ENCODE measurements around the gene SEC61G. TPM values are rescaled to one million over a fixed set of nuclear protein-coding genes. Genes with fewer than 3 reads are reported as not detected.
A peak's percentile ranks its signal among the peaks of the same experiment; 100 is the strongest.

The SEC61G gene
- total and polyA plus RNA-seq, 2 donors (not counting 1 experiment from before 2014, with no cell fraction given) = 23.6 to 60.9 TPM

DNA sequence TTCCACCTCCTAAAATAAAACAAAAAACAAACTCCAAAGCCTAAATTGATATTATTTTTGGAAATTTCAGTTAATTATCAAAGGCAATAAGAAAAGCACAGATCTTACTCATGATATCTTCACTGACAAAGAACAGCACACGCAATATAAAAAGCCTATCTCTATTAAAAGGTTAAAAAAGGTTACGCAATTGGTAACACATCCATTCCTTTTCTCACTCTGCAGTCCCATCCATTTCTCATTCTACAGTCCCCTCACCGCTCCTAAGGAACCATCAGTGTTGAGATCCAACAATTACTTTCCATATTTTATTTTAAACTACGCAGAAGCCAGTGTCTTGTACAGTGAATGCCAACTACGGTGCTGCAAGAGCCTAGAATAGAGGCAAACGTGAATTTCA is 1.3 kb downstream of the SEC61G start:
- intact Hi-C loops (cut with micrococcal nuclease) = loop anchor here (2.0 kb wide), 2 partner anchors 1193 to 1207 kb away; partner anchors contain the start of genes MRPS17 and NIPSNAP2
- Histone ChIP-seq H3K9me3 (ENCODE audit: control extremely low read depth in 1 of 3, control insufficient read depth in 2 of 3, insufficient read depth in 1 of 3, low read length in 2 of 3) (no peaks in the 10 kb centered on the region), H3K79me2 (ENCODE audit: control insufficient read depth, insufficient read depth, low read length) (peaks cover 25% of the 10 kb centered on the region), H3K4me1 (ENCODE audit: control insufficient read depth in 2 of 2, insufficient read depth in 2 of 2, low read length in 2 of 2) (peaks cover 10 to 21% of the 10 kb centered on the region in 2 donors), H2AFZ (ENCODE audit: insufficient read depth, low read depth, low read length, poor library complexity, severe bottlenecking) (no peak overlapping the region), H3K9ac (ENCODE audit: low read length) (peak overlapping the region; percentile 93), H3K4me3 (ENCODE audit: control extremely low read depth in 1 of 5, extremely low read depth in 1 of 5, insufficient read depth in 1 of 5, low read depth in 2 of 5, low read length in 4 of 5) (peak overlapping the region in 1 of 5 experiments; percentile 90), H3K27me3 (replicated peaks in 1 of 4; ENCODE audit: control extremely low read depth in 1 of 4, control insufficient read depth in 3 of 4, insufficient read depth in 4 of 4, low read length in 3 of 4) (no peaks in the 10 kb centered on the region), H3K36me3 (replicated peaks in 1 of 2; ENCODE audit: control extremely low read depth in 1 of 2, control insufficient read depth in 1 of 2, extremely low read depth in 1 of 2, insufficient read depth in 2 of 2, low read length in 1 of 2) (peaks cover under 1 to 19% of the 10 kb centered on the region in 2 experiments), H4K20me1 (ENCODE audit: control insufficient read depth, insufficient read depth, low read length, poor library complexity, severe bottlenecking) (peaks cover 12% of the 10 kb centered on the region), H3K4me2 (replicated peaks; ENCODE audit: low read depth, low read length, poor library complexity, severe bottlenecking) (peak overlapping the region; percentile 86), H3K27ac (ENCODE audit: low read length in 2 of 2) (no peak overlapping the region)
- no peaks in the 10 kb centered on the region for H3K9me3 Mint-ChIP-seq (ENCODE audit: insufficient read depth)
- 92% methylated on average over 6 of the region's 6 CpGs for WGBS (ENCODE audit: insufficient coverage)
- DNase-seq = no peak
- peak overlapping the region; percentile 100 for H3K4me3 Mint-ChIP-seq
- ChIA-PET POLR2A (no interaction called here), CTCF (interaction anchor here (1.0 to 1.1 kb wide), 2 partner anchors 16 to 498 kb away, joined by 3 read pairs; no protein-coding TSS in a partner anchor)
- no peak for ATAC-seq (ENCODE audit: low read depth)
- H3K27me3 Mint-ChIP-seq = no peaks in the 10 kb centered on the region
- no peak for TF ChIP-seq EZH2 (IDR thresholded peaks at IDR 0.05; ENCODE audit: borderline replicate concordance, insufficient read depth, low read depth, low read length, poor library complexity, severe bottlenecking)
- TF ChIP-seq, protein P1, sequence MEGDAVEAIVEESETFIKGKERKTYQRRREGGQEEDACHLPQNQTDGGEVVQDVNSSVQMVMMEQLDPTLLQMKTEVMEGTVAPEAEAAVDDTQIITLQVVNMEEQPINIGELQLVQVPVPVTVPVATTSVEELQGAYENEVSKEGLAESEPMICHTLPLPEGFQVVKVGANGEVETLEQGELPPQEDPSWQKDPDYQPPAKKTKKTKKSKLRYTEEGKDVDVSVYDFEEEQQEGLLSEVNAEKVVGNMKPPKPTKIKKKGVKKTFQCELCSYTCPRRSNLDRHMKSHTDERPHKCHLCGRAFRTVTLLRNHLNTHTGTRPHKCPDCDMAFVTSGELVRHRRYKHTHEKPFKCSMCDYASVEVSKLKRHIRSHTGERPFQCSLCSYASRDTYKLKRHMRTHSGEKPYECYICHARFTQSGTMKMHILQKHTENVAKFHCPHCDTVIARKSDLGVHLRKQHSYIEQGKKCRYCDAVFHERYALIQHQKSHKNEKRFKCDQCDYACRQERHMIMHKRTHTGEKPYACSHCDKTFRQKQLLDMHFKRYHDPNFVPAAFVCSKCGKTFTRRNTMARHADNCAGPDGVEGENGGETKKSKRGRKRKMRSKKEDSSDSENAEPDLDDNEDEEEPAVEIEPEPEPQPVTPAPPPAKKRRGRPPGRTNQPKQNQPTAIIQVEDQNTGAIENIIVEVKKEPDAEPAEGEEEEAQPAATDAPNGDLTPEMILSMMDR (IDR thresholded peaks at IDR 0.05) = no peak
- peaks cover 27% of the 10 kb centered on the region for H3K4me1 Mint-ChIP-seq
- peak overlapping the region; percentile 11 for H3K27ac Mint-ChIP-seq

DNA sequence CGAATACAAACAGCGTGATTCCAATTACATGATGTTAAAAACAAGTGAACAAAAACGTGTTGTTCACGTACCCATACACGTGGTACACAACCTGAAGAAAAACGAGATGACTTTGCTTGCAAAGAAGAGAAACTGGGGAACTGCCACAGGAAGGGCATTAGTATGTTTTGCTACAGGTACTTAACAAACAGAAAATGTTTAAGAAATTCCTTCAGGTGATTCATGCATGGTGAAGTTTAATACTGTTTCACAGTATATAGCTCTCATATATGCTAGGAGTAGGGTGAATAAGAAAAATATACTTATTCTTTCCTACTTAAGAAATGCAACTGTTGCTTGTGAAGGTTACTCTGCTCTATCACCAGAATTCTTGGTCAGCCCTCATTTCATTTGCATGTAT is 9.8 kb downstream of the SEC61G start:
- Histone ChIP-seq H3K27ac (ENCODE audit: low read length in 2 of 2) (no peak overlapping the region), H3K36me3 (replicated peaks in 1 of 2; ENCODE audit: control extremely low read depth in 1 of 2, control insufficient read depth in 1 of 2, extremely low read depth in 1 of 2, insufficient read depth in 2 of 2, low read length in 1 of 2) (peaks cover 6 to 50% of the 10 kb centered on the region in 2 experiments), H3K27me3 (replicated peaks in 1 of 4; ENCODE audit: control extremely low read depth in 1 of 4, control insufficient read depth in 3 of 4, insufficient read depth in 4 of 4, low read length in 3 of 4) (no peaks in the 10 kb centered on the region), H4K20me1 (ENCODE audit: control insufficient read depth, insufficient read depth, low read length, poor library complexity, severe bottlenecking) (peaks cover 6% of the 10 kb centered on the region), H3K4me3 (ENCODE audit: control extremely low read depth in 1 of 5, extremely low read depth in 1 of 5, insufficient read depth in 1 of 5, low read depth in 2 of 5, low read length in 4 of 5) (no peak overlapping the region), H3K9ac (ENCODE audit: low read length) (no peak overlapping the region), H3K9me3 (ENCODE audit: control extremely low read depth in 1 of 3, control insufficient read depth in 2 of 3, insufficient read depth in 1 of 3, low read length in 2 of 3) (no peaks in the 10 kb centered on the region), H2AFZ (ENCODE audit: insufficient read depth, low read depth, low read length, poor library complexity, severe bottlenecking) (no peak overlapping the region), H3K4me2 (replicated peaks; ENCODE audit: low read depth, low read length, poor library complexity, severe bottlenecking) (no peak overlapping the region), H3K79me2 (ENCODE audit: control insufficient read depth, insufficient read depth, low read length) (no peaks in the 10 kb centered on the region), H3K4me1 (ENCODE audit: control insufficient read depth in 2 of 2, insufficient read depth in 2 of 2, low read length in 2 of 2) (no peaks in the 10 kb centered on the region)
- no peak for ATAC-seq (ENCODE audit: low read depth)
- no peaks in the 10 kb centered on the region for H3K9me3 Mint-ChIP-seq (ENCODE audit: insufficient read depth)
- WGBS (ENCODE audit: insufficient coverage) = 97% methylated on average over 6 of the region's 6 CpGs
- H3K4me3 Mint-ChIP-seq = no peak overlapping the region
- POLR2A ChIA-PET = no interaction called here
- H3K27ac Mint-ChIP-seq = no peak overlapping the region
- H3K27me3 Mint-ChIP-seq = no peaks in the 10 kb centered on the region
- TF ChIP-seq, protein P1 (IDR thresholded peaks at IDR 0.05) = no peak
- TF ChIP-seq EZH2 (IDR thresholded peaks at IDR 0.05; ENCODE audit: borderline replicate concordance, insufficient read depth, low read depth, low read length, poor library complexity, severe bottlenecking) = no peak
- CTCF ChIA-PET = no interaction called here
- DNase-seq = no peak
- peaks cover 3% of the 10 kb centered on the region for H3K4me1 Mint-ChIP-seq
- intact Hi-C loops (cut with micrococcal nuclease) = no loop called here
